Muscle of back (tissue), 13 donors: ENCODE data around the gene PSMC5. TPM values are rescaled to one million over a fixed set of nuclear protein-coding genes. Genes with fewer than 3 reads are reported as not detected.
"Not testable (repeated sequence)": the region's sequence is repeated elsewhere in the genome, so short reads cannot be mapped to it uniquely, and the experiment has no call there.

Experiments
- DNase-seq, 3 donors: peaks; one replicate each; pipeline versions ENCODE4 v3.0.0 to v3.0.0-alpha.2; 2013
- long read RNA-seq, 9 donors: transcript quantifications; one replicate each; lab custom pipeline, GENCODE V29; 2026
- polyA plus RNA-seq, 10 donors: library from polyadenylated mRNA; unstranded; fragments of 120-200 nt; gene quantifications; one replicate each; pipeline ENCODE4 v1.2.1, GENCODE V29; 2013; ENCODE audit not compliant: insufficient read length in 10 of 10

The PSMC5 gene
- 100 to 1,000 TPM in 8 of 10 donors, 10 to 100 TPM in 2; 90.1 to 125 (median 107) TPM for polyA plus RNA-seq
- long read RNA-seq, donor 1, transcript PSMC5-201 (12 exons, 1,579 nt): major isoform, 39 of 60 reads
- long read RNA-seq, donor 1, partial matches to known transcripts: 15 of 60 reads
- long read RNA-seq, donor 1, other reads (novel, unspliced or antisense): 0 of 60 reads
- long read RNA-seq, donor 2, transcript PSMC5-201 (12 exons, 1,579 nt): major isoform, 23 of 26 reads
- long read RNA-seq, donor 2, partial matches to known transcripts: 0 of 26 reads
- long read RNA-seq, donor 2, other reads (novel, unspliced or antisense): 0 of 26 reads
- long read RNA-seq, donor 3: 0 reads
- long read RNA-seq, donor 4, transcript PSMC5-201 (12 exons, 1,579 nt): major isoform, 23 of 29 reads
- long read RNA-seq, donor 4, partial matches to known transcripts: 0 of 29 reads
- long read RNA-seq, donor 4, other reads (novel, unspliced or antisense): 0 of 29 reads
- long read RNA-seq, donor 5, transcript PSMC5-201 (12 exons, 1,579 nt): major isoform, 29 of 52 reads
- long read RNA-seq, donor 5, partial matches to known transcripts: 14 of 52 reads
- long read RNA-seq, donor 5, other reads (novel, unspliced or antisense): 0 of 52 reads
- long read RNA-seq, donor 6, transcript PSMC5-201 (12 exons, 1,579 nt): major isoform, 50 of 60 reads
- long read RNA-seq, donor 6, partial matches to known transcripts: 5 of 60 reads
- long read RNA-seq, donor 6, other reads (novel, unspliced or antisense): 0 of 60 reads
- long read RNA-seq, donor 7, transcript PSMC5-201 (12 exons, 1,579 nt): major isoform, 24 of 28 reads
- long read RNA-seq, donor 7, partial matches to known transcripts: 0 of 28 reads
- long read RNA-seq, donor 7, other reads (novel, unspliced or antisense): 0 of 28 reads
- long read RNA-seq, donor 8, transcript PSMC5-201 (12 exons, 1,579 nt): major isoform, 22 of 38 reads
- long read RNA-seq, donor 8, partial matches to known transcripts: 11 of 38 reads
- long read RNA-seq, donor 8, other reads (novel, unspliced or antisense): 0 of 38 reads
- long read RNA-seq, donor 9, transcript PSMC5-201 (12 exons, 1,579 nt): major isoform, 6 of 7 reads
- long read RNA-seq, donor 9, partial matches to known transcripts: 0 of 7 reads
- long read RNA-seq, donor 9, other reads (novel, unspliced or antisense): 0 of 7 reads

DNA sequence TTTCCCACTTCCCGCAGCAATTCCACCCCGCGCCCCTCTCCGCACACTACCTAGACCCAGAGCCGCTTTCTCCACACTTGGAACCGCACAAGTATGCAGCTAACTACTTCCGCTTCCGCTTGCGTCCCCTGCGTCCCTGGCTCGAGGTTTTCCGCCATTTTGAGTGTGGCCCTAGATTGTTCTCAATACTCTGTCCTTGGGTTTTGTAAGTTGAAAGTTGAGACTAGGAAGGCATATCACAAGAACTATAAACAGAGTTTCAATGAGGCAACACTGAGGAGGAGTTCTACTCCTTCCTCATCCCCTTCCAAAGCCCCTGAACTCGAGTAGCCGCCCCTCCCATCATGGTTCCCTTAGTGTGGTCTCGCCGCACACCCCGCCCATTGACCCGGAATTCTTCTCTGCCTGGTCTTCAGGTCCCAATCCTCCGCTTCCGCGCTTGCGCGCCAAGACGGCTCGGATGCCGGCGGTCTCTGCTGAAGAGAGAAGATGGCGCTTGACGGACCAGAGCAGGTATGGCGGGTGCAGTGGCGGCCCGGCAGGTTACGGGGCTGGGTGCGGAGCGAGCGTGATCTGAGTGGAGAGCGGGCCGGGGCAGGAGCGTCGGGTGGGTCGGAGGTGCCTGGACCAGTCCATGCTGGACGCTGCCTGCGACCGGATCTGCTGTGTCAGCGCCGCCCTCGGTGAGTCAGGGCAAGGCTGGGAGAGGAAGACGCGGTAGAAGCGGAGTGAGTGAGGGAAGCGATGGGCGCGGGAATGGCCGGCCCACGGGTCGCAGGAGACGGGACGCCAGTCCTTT is at the start of gene PSMC5, which contains the start of gene FTSJ3:
PSMC5 (plus strand) TSS at position 430 of the 799 bp plus-strand sequence; CDS start at position 490, 60 bp downstream.
FTSJ3 (minus strand) TSS at position 662 of the 799 bp plus-strand sequence. CDS start 761 bp downstream, outside the sequence.
- DNase-seq: peak; percentile 96 to 99 (median 98)

DNA sequence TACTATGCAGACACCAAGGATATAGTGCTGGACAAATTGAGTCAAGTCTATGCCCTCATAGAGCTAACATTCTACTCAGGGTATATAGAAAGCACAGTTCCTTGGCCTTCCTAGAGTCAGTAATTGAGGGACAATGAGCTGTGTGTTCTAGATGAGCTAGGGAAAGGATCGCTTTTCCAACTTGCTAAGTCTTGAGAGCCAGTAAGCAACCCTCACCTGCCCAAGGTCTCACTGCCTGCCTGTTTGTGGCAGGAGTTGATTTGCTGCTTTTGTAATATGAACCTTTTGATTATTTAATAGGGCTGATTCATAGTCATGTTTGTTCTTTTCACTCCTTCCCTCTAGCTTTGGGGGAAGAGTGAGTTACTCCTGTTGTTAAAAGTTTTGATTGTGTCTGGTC is 46.7 kb upstream of the PSMC5 start:
- no peak for DNase-seq

DNA sequence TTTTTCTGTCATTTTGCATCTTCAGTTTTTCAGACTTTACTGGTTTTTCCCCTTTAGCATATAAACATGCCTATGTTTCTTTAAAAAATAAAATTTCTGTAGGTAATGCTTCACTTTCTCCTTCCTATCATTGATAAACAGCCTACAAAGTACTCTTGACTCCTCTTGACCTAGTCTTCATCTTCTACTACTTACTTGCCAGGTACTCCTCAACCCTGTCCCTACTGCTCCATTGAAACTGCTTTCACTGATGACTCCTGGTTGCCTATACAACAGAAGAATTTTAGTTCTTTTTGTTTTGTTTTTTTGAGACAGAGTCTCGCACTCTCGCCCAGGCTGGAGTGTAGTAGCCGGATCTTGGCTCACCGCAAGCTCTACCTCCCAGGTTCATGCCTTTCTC is 46.3 kb upstream of the PSMC5 start:
- DNase-seq: no peak

DNA sequence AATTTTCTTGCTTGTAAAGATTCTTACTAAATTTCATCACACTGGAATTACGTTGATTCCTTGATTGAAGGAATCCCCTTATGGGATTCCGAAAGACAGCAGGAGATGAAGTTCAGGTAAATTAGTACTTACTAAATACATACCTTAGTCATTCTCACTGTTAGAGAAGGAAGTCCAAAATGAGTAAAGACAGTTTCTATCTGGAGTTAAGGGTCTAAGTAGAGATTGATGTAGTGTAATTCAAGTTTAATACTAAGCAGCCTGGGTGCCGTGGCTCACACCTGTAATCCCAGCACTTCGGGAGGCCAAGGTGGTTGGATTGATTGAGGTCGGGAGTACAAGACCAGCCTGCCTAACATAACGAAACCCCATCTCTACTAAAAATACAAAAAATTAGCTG is 43.7 kb upstream of the PSMC5 start:
- no peak for DNase-seq

DNA sequence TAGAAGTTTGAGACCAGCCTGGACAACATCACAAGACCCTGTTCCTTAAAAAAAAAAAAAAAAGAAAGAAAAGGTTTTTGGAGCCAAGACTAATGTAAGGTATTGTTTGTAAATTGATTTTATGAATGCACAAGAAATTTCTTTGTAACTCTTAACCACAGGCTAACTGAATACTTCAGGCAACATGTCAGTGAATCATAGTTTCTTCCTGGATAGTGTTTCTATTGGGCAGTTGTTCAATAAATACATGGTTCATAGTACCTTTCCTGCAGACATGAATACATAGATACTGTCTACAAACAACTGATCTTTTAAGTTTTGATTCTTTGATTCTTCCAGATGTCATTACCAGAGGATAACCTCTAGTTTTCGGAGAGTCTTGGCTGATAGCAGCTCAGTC is 41.7 kb upstream of the PSMC5 start:
- no peak for DNase-seq

DNA sequence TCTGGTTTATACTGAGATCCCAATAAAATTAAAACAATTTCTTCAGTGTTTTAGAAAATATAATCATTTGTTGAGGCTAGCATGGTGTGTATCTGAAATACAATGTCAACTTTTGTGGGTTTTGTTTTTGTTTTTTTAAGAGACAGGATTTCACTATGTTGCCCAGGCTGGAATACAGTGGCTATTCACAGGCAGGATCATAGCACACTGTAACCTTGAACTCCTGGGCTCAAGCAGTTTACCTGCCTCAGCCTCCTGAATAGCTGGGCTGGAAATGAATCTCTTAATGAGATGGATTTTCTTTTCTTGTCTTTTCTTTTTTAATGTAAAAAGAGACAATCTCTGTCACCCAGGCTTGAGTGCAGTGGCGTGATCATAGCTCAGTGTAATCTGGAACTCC is 41.1 kb upstream of the PSMC5 start:
- DNase-seq: no peak

DNA sequence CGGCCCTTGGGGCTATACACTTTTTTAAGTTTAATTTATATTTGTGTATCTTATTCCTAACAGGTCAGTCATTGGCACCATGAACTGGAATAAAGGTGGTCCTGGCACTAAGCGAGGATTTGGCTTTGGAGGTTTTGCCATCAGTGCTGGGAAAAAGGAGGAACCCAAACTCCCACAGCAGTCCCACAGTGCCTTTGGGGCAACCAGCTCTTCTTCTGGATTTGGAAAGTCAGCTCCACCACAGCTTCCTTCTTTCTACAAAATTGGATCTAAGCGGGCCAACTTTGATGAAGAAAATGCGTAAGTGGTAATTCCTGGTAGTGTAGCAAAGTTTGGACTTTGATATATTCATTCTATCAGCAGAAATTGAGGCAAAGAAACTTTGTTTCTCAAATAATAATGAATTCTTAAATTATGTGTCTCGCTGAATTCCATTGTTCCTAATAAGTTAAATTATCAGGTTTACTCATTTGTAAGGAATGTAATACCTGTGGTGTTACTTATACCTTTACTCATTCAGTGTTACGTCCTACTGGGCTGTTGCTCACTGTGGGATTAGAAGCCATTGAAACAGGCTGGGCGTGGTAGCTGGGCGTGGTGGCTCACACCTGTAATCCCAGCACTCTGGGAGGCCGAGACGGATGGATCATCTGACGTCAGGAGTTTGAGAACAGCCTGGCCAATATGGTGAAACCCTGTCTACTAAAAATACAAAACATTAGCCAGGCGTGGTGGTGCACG is 40.1 kb upstream of the PSMC5 start:
- DNase-seq: no peak

DNA sequence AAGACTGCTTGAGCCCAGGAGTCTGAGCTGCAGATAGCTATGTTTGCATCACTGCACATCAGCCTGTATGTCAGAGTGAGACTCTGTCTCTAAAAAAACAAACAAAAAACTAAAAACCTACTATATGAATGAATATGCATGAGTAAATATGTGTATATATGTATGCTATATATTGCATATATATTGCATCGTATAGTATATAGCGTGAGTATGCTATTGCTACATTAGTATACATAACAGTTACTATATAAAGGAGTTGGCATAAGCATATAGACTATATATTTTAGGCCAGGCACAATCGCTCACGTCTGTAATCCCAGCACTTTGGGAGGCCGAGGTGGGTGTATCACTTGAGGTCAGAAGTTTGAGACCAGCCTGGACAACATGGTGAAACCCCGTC is 37.2 kb upstream of the PSMC5 start:
- no peak for DNase-seq

DNA sequence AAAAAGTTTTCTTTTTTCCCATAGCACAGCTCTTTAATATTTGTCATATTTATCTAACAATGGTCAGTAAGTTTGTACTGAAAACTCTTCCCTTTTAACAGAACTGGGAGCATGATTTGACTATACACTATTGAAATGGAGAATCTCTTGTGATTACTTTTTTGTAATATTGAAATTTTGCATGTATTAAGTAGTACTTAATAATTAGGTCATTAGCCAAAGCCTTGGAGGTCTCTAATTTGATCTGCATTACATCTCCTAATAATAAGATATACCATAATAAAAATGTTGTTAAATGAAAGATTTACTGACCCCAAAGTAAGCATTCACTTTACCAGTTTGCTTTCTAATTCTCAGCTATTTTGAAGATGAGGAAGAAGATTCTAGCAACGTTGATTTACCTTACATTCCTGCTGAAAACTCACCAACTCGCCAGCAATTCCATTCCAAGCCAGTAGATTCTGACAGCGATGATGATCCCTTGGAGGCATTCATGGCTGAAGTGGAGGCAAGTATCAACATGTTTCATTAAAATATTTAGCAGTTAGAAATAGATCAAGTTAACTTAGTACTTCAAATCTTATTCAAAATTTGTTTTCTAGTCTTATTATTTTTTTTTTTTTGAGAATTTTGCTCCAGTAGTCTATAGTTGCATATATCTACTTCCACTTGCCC is 35.0 kb upstream of the PSMC5 start:
- DNase-seq: no peak

DNA sequence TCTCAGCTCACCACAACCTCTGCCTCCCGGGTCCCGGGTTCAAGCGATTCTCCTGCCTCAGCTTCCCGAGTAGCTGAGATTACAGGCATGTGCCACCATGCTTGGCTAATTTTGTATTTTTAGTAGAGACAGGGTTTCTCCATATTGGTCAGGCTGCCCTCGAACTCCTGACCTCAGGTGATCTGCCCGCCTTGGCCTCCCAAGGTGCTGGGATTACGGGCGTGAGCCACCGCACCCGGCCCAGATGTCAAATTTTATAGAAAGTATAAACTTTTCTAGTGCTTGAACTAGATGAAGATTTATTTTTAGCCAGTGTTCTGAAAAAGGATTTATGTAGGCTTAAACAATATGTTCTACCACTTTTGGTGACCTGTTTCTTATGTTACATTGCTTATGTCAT is 30.9 kb upstream of the PSMC5 start:
- not testable (repeated sequence) for DNase-seq

DNA sequence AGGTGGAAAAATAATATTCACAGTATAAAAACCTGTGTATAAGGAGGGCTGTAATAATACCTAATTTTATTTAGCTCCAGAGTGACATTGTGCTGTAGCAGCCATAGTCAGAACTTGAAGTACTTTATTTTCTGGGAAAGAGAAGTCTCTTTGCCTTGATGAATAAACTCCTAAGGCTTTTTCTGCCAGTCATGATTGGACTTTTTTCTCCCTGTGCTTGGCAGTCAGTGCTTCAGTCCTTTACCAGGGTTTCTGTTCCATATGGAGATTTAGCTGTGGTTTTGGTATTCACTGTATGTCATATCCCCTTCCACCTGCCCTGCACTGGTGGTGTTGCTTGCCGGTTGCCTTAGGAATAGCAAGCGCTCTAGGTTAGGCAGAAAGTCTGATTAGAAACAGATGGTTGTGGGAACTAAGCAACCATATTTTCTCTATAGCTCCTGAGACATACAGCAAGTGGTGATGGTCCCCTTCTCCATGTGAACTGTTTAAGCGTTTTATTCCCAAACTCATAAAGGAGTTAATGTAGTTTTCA is 28.6 kb upstream of the PSMC5 start:
- no peak for DNase-seq

DNA sequence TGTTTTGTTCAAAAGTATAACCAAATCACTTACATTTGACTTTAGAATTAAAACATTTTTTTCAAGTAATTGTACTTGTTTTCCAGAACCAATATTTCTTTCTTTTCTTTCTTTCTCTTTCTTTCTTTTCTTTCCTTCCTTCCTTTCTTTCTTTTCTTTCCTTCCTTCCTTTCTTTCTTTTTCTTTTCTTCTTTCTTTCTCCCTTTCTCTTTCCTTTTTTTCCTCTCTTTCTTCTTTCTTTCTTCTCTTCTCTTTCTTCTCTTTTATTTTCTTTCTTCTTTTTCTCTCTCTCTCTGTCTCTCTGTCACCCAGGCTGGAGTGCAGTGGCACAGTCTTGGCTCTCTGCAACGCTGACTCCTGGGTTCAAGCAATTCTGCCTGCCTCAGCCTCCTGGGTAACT is 26.4 kb upstream of the PSMC5 start:
- DNase-seq: no peak

DNA sequence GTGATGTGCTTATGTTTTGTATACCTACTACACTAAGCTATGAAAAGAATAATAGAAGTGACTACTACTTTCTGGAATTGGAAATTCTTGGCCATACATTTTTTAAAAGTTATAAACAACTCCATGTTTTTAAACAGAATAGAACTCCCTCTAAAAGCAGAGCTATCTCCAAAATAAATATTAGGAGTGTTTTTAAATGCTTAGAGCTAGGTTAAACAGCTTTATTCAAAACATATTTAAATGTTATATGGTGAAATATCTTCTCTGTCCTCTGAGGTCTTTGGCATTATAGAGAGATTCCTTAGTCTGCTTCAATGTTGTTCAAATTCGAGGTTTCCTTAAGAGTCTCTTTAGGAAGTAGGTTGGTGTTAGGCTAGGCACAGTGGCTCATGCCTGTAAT is 22.9 kb upstream of the PSMC5 start:
- no peak for DNase-seq

DNA sequence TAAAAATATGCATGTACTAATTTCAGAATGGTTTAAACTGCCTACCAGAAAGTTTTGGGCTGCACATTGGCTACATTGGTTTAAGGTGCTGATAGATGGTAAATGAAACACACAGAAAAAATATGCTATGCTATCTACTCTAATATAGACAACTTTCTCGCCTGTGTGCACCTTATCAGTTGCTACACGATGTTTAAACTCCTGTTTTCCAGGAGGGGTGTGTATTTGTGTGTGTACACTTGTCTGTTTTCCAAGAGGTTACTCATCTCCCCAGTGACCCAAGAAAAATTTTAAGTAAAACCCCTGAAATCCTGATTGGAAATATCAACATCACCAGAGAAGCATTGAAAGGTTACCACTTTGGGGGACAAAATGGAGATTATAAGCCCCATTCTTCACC is 21.6 kb upstream of the PSMC5 start:
- no peak for DNase-seq

DNA sequence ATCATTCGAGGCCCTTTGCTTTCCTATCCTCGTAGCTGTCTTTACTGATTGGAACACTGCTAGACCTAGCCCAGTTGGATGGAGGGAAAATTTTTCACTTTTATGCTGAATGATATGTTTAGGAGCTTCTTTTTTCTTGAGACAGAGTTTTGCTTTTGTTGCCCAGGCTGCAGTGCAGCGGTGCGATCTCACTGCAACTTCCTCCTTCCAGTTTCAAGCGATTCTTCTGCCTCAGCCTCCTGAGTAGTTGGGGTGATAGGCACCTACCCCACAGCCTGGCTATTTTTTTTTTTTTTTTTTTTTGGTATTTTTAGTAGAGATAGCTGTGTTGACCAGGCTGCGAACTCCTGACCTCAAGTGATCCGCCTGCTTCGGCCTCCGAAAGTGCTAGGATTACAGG is 17.3 kb upstream of the PSMC5 start:
- DNase-seq: no peak

DNA sequence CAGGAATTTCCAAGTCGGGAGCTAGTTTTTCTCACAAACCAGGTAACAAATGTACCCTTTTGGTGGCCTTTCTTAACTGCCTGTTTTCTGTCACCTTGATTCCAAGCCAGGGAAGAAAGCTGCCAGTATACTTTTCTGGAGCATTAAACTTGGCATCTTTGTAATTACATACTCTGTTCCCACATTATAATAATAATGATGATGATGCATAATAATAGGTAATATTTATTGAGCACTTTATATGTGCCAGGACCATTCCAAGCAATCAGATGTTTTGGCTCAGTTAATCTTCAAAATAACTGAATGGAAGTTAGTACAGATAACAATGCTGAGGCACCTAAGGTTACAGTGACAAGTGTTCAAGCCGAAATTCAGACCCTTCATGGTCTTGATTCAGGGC is 11.1 kb upstream of the PSMC5 start:
- DNase-seq: no peak

DNA sequence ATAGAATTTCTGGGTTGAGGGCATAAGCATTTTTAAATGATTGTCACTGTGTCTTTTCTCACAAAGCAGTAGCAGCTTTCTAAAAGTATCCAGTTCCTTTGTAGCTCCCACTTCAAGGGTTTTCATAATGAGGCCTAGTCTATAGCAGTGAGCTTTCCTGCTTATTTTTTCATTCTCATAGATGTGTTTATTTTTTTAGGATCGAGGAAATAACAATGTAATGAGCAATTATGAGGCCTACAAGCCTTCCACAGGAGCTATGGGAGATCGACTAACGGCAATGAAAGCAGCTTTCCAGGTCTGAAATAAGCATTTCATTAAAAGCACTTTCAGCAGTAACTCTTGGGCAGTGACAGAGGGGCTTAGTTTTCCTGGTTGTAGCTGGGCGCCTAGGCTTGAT is 10.6 kb upstream of the PSMC5 start:
- DNase-seq: no peak

DNA sequence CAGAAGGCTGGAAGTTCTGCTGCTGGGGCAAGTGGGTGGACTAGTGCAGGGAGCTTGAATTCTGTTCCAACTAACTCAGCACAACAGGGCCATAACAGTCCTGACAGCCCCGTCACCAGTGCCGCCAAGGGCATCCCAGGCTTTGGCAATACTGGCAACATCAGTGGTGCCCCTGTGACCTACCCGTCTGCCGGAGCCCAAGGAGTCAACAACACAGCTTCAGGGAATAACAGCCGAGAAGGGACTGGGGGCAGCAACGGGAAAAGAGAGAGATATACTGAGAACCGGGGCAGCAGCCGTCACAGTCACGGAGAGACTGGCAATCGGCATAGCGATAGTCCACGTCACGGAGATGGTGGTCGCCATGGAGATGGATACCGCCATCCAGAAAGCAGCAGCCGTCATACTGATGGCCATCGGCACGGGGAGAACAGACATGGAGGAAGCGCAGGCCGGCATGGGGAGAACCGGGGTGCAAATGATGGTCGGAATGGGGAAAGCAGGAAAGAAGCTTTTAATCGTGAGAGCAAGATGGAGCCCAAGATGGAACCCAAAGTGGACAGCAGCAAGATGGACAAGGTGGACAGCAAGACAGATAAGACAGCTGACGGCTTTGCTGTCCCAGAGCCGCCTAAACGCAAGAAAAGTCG is 9.4 kb upstream of the PSMC5 start:
- no peak for DNase-seq

DNA sequence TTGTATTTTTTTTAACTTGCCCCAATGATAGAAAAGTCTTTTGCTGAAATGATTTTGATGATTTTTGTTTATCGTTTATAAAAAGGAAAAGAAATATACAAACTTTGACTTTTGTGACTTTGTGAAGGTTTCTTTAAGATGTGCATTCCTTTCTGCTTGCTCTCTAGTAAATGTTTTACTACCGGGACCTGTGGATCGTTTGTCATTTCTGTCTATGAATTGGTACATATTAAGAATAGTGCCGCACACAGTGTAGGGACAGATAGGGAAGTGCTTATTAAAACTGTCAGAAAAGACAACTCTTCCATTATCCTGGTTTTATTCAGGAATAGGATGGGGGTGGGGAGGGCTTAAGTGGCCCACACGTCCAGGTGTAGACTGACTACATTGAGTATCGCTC is 8.1 kb upstream of the PSMC5 start:
- DNase-seq: no peak
